GM19455 (cell line): ENCODE measurements around the gene EML5.
"Not testable (repeated sequence)": the region's sequence is repeated elsewhere in the genome, so short reads cannot be mapped to it uniquely, and the experiment has no call there.

Experiments
- ATAC-seq: cut with Tn5 transposase; IDR thresholded peaks from one replicate; pipeline ENCODE4 v1.9.1; 2021; ENCODE audit not compliant: unreplicated experiment

The EML5 gene

GRCh38 chr14:88804035-88804434, 11.3 kb upstream of the EML5 start:
- no peak for ATAC-seq

GRCh38 chr14:88802596-88802995, 9.8 kb upstream of the EML5 start:
- ATAC-seq = no peak

GRCh38 chr14:88799522-88799921, 6.8 kb upstream of the EML5 start:
- ATAC-seq = no peak

GRCh38 chr14:88798156-88798555, 5.4 kb upstream of the EML5 start:
- no peak for ATAC-seq

GRCh38 chr14:88793259-88793625, 489 bp upstream of the EML5 start:
- no peak for ATAC-seq

GRCh38 chr14:88791629-88792472, 902 bp downstream of the EML5 start:
- no peak for ATAC-seq

- ATAC-seq = no peak
These were observed 1.5 kb downstream of the EML5 start for GRCh38 chr14:88791252-88791621.

GRCh38 chr14:88790501-88791251, 2.1 kb downstream of the EML5 start:
- no peak for ATAC-seq

- ATAC-seq = not testable (repeated sequence)
These were observed 3.2 kb downstream of the EML5 start for GRCh38 chr14:88789573-88789972.

GRCh38 chr14:88786715-88787114, 6.0 kb downstream of the EML5 start:
- no peak for ATAC-seq

GRCh38 chr14:88785911-88786310, 6.8 kb downstream of the EML5 start:
- ATAC-seq = no peak

GRCh38 chr14:88775532-88775931, 17.2 kb downstream of the EML5 start:
- no peak for ATAC-seq

- no peak for ATAC-seq
These were observed 22.0 kb downstream of the EML5 start for GRCh38 chr14:88770736-88771135.

- ATAC-seq = no peak
These were observed 27.6 kb downstream of the EML5 start for GRCh38 chr14:88765130-88765529.

GRCh38 chr14:88753873-88754272, 38.9 kb downstream of the EML5 start:
- no peak for ATAC-seq

GRCh38 chr14:88750945-88751344, 41.8 kb downstream of the EML5 start:
- ATAC-seq = no peak

GRCh38 chr14:88750413-88750812, 42.3 kb downstream of the EML5 start:
- no peak for ATAC-seq

- no peak for ATAC-seq
These were observed 43.6 kb downstream of the EML5 start for GRCh38 chr14:88749139-88749538.

GRCh38 chr14:88748288-88748687, 44.5 kb downstream of the EML5 start:
- no peak for ATAC-seq

GRCh38 chr14:88746052-88746451, 46.7 kb downstream of the EML5 start:
- ATAC-seq = no peak

- ATAC-seq = no peak
These were observed 55.5 kb downstream of the EML5 start for GRCh38 chr14:88737245-88737644.

GRCh38 chr14:88733121-88733520, 59.6 kb downstream of the EML5 start:
- ATAC-seq = no peak
